Measurements from ENCODE around the gene ACOXL.

The ACOXL gene

DNA sequence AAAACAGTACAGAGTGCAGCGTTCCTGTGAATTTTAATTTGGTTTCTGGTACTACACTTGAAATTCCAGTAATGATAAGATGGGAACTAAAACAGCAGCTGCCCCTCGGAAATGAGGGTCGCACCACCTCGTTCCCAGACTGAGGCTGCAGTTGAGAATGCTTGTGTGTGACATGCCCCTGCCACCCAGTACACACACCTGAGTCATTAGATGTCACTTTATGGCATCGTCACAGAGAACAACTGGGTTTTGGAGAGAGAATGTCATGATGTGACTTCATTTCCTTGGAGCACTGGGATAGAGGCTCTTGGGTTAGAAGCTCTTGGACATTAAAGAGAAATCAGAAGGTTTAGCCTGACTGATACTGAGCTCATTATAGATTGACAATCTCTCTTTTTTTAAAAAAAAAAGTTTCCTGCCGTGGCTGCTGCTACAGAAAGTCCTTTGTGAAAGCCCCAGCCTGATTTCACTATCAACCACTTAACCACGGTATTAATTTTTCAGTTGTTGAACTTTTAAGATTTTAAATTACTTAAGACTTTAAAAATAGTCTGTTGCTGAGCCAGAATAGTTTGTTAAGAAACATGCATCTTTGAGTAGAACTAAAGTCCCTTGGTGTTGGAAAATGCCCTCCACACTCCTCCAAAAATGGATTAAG lies 412.9 kb downstream of the ACOXL start:
- no peak for DNase-seq

GRCh38 chr2:111145951-111146350 lies 413.6 kb downstream of the ACOXL start:
- DNase-seq = no peak

- DNase-seq = no peak
Observed at GRCh38 chr2:111148225-111148873, 416.0 kb downstream of the ACOXL start.

DNA sequence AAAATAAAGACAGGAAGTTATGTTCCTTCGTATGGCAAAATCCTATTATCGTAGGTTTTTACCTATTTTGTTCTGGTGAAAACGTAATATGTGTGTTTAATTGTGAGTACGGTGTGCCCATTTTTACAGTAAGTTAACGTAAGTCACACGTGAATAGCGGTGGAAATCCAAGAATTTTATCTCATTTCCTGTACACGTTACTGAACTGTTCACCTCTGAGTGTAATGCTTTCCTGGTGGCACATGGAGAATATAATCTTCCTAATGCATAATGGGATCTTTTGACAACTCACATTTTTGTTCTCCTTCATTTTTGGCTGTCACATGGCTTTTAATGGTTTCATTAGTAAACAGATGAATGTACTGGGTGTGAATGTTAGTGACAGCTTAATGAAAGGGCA lies 416.6 kb downstream of the ACOXL start:
- no peak for DNase-seq

- DNase-seq = no peak
Observed at GRCh38 chr2:111149882-111150455, 417.6 kb downstream of the ACOXL start.

GRCh38 chr2:111154758-111155157 lies 422.4 kb downstream of the ACOXL start:
- no peak for DNase-seq

- peak; percentile 9 for DNase-seq
Observed at GRCh38 chr2:111155610-111156009, 423.2 kb downstream of the ACOXL start.

DNA sequence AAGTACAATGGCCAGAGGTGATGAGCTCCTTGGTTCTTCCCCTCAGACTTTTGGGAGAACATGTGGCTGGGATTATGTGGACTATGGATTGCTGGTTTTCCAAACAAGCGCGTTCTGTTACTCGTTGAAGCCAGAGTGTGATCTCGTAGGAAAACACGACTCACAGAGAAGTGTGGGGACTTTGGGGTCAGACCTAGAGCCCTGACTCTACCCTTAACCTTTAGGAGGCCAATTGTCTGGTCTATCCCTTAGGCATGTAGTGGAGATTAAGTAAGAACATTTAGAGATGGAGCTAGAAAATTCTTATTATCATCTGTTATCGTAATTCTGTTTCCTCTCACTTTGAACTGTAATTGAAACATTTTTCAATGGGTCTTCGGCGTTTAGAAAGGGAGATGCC lies 424.2 kb downstream of the ACOXL start:
- DNase-seq = no peak

DNA sequence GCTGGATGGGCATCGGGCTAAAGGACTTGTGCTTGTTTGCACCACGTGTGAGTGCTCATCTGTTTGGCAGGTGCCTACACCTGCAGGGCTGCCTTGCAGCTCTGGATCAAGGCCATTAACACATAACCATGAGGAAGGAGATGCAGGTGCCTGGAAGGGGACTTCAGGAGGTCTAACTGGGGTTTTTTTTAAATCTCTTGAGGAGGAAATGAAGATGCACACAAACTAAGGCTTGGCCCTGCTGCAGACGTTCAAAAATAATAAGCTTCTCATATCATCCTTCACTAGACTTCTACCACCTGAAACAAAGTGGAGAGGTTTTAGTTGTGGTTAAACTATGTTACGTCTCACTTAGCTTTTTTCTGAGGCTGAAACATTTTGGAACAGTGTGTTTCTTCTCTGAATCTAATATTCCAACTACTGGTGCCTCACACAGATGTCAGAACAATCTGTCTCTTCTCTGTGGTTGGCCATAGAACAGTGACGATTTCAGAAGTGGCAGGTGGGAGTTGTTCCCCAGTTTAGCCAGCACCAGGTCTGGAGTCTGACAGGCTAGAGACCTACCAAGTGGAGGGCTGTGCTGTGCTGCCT lies 424.8 kb downstream of the ACOXL start:
- DNase-seq = peak; percentile 55

DNA sequence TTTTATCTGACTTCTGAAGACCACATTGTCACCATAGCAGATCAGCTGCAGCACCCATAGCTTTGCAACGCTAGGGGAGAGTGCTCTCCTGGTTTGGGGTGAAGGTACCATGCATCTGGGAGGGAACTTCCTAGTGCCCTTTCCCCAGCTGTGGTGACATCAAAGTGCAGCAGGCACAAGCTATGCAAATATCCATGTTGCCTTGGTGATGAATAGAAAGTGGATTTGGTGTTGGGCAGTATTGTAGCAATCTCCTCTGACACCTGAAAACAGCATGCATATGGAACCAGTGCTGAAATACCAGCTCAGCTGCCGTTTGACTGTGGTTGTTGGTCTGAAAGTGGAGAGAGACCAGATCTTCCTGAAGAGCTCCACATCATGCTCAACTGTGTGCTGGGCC lies 425.4 kb downstream of the ACOXL start:
- peak; percentile 18 for DNase-seq

DNA sequence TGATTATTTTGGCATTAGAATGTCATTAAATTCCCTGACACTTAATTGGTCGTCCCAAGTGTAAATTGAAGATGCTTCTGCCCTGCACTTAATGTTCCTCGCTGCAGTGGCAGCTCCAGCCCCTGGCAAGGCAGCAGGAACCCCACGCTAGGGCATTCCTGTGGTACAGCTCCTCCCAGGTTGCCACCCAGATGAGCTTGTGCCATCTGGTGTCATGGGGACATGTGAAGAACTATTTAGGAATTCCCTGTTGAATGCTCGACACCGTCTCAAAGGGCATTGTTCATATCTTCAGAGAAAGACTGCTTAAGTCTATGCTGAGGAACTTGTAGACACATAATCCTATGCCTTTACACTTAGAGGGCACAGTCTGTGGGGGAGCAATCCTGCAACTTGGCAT lies 427.3 kb downstream of the ACOXL start:
- no peak for DNase-seq

- DNase-seq = no peak
Observed at GRCh38 chr2:111160758-111161157, 428.4 kb downstream of the ACOXL start.

GRCh38 chr2:111161971-111162370 lies 429.6 kb downstream of the ACOXL start:
- no peak for DNase-seq

- DNase-seq = no peak
Observed at GRCh38 chr2:111162718-111163331, 430.5 kb downstream of the ACOXL start.

- DNase-seq = no peak
Observed at GRCh38 chr2:111164078-111164477, 431.7 kb downstream of the ACOXL start.

GRCh38 chr2:111165084-111165483 lies 432.7 kb downstream of the ACOXL start:
- no peak for DNase-seq

- DNase-seq = no peak
Observed at GRCh38 chr2:111166115-111166514, 433.7 kb downstream of the ACOXL start.

- DNase-seq = no peak
Observed at GRCh38 chr2:111167076-111167862, 434.9 kb downstream of the ACOXL start.

DNA sequence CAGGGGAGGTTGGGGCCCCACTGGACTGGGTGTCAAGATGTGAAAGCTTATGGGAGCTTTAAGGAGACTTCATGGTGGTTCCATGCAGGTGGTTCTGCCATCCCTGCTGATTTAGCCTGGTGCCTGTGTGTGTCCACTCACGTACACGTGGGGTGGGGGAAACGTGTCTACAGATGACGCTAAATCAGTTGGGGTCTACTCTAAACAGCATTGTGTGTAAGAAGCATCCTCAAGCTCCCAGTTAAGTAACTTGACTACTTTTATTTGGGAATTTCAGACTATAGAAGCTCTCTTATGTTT lies 435.4 kb downstream of the ACOXL start:
- DNase-seq = no peak
